SK-N-MC (cell line): ENCODE measurements around the gene ERMP1.
"Not testable (repeated sequence)": the region's sequence is repeated elsewhere in the genome, so short reads cannot be mapped to it uniquely, and the experiment has no call there.

Experiments
- DNase-seq: peaks from one replicate; pipeline ENCODE4 v3.0.0-alpha.2; 2011; ENCODE audit warnings: low read depth, low spot score
- H3K27ac ChIP-seq: fragments of 200-600 bp; sonication (generic); 2 replicates; pipeline ENCODE4 v1.5.1; 2016; ENCODE audit warnings: mixed run types
- H3K36me3 ChIP-seq: fragments of 200-600 bp; sonication (generic); 2 replicates; pipeline ENCODE4 v1.6.1; 2017; ENCODE audit warnings: antibody characterized with exemption, low read length, mixed read lengths; ENCODE audit not compliant: insufficient read depth
- H3K4me3 ChIP-seq: fragments of 200-600 bp; sonication (generic); 2 replicates; pipeline ENCODE4 v1.5.1; 2016
- H3K9ac ChIP-seq: fragments of 200-600 bp; sonication (generic); 2 replicates; pipeline ENCODE4 v1.8.0; 2017; ENCODE audit warnings: mixed run types, mixed read lengths; ENCODE audit not compliant: insufficient read length
- H3K9me3 ChIP-seq: fragments of 200-600 bp; sonication (generic); 2 replicates; pipeline ENCODE4 v1.6.1; 2017; ENCODE audit warnings: low read depth, mild to moderate bottlenecking, antibody characterized with exemption, low read length, moderate library complexity, mixed read lengths
- EZH2 ChIP-seq: fragments of 200-600 bp; sonication (generic); IDR thresholded peaks from one replicate; pipeline ENCODE4 v1.6.1; 2017; ENCODE audit warnings: antibody characterized with exemption
- FOXP2 ChIP-seq: optimal IDR thresholded peaks from 2 replicates; pipeline ENCODE3; 2011; ENCODE audit warnings: mild to moderate bottlenecking, moderate library complexity; ENCODE audit not compliant: insufficient read depth; ENCODE audit errors: extremely low read length, control extremely low read depth
- POLR2AphosphoS5 ChIP-seq: IDR thresholded peaks from 2 replicates; pipeline ENCODE4 v1.6.1; 2012; ENCODE audit warnings: mild to moderate bottlenecking, low read depth, low read length, borderline replicate concordance

Gene ERMP1

DNA sequence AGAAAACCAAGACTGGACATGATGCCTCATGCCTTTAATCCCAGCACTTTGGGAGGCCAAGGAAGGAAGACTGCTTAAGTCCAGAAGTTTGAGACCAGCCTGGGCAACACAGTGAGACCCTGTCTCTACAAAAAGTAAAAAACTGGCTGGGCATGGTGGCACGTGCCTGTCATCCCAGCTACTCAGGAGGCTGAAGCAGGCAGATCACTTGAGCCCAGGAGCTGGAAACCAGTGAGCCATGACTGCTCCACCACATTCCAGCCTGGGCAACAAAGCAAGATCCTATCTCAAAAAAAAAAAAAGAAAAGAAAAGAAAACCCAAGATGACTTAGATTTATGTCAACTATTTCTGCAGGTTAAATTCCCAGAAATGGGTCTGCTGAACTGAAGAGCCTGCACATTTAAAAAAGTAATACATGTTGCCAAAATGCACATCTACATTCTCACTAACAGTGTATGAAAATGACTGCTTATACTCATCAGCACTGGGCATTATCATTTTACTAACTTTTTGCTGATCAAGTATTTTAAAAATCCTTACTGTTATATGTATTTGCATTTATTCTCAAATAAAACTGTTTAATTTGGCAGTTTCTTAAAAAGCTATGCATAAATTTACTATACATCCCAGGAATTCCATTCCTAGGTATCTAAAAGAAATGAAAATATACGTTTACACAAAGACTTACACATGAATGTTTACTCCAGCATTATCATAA is 14.3 kb downstream of the ERMP1 start:
- no peak for DNase-seq
- TF ChIP-seq POLR2AphosphoS5 (no peak), FOXP2 (no peak), EZH2 (no peak)
- no peak overlapping the region for H3K27ac ChIP-seq
- H3K9ac ChIP-seq: no peak overlapping the region
- no peaks in the 10 kb centered on the region for H3K36me3 ChIP-seq
- no peak overlapping the region for H3K4me3 ChIP-seq
- H3K9me3 ChIP-seq: no peaks in the 10 kb centered on the region

DNA sequence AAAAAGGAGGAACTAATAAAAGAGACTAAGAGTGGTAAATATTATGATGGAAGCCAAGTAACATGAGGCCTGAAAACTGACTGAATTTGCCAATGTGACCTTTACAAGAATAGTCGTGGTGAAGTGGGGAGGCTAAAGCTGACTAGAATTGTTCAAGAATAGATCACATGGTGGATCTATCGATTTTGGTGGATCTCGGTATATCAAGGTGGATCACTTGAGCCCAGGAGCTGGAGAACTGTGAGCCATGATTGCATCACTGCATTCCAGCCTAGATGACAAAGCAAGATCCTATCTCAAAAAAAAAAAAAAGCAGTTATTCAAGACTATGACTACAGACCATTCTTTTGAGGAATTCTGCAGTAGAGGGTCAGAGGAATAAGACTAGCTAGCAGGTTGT is 15.1 kb downstream of the ERMP1 start:
- no peak overlapping the region for H3K9ac ChIP-seq
- H3K9me3 ChIP-seq: no peaks in the 10 kb centered on the region
- TF ChIP-seq POLR2AphosphoS5: no peak
- no peak for TF ChIP-seq EZH2
- TF ChIP-seq FOXP2: no peak
- H3K36me3 ChIP-seq: no peaks in the 10 kb centered on the region
- no peak for DNase-seq
- H3K27ac ChIP-seq: no peak overlapping the region
- H3K4me3 ChIP-seq: no peak overlapping the region

DNA sequence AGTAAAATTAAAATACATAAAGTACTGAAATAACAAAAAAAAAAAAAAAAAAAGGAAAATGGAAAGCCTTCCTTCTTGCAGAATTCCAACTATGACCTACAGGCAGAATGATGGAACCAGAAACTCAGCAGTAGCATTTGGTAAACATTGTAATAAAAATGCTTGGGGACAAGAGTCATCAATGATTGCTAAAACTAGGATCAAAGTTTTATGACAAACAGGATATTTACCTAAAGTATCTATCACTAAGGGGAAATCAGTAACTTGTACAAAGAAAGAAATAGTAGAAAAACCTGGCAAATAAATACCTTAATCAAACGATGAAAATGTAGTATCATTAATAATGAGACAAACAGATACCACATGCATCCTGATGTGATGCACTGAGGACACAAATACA is 17.5 kb downstream of the ERMP1 start:
- Histone ChIP-seq H3K9ac (no peak overlapping the region), H3K9me3 (no peaks in the 10 kb centered on the region), H3K27ac (no peak overlapping the region), H3K36me3 (no peaks in the 10 kb centered on the region), H3K4me3 (no peak overlapping the region)
- TF ChIP-seq EZH2: no peak
- no peak for TF ChIP-seq POLR2AphosphoS5
- TF ChIP-seq FOXP2: no peak
- no peak for DNase-seq

DNA sequence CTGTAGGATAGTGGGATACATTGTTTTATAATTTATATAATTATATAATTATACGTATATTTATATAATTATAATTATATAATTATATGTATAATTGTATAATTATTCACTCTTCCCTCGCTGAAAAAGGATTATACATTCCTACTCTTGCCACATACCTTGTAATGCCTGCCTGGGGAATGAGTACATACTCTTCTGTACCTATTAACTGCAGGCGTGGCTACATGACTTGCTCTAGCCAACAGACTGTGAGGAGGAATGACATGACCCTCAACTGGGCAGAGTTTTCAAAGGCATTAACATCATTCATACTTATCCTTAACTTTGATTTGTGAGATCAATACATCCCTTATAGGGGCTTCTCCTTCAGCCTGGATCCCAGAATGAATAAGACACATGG is 19.1 kb downstream of the ERMP1 start:
- no peak overlapping the region for H3K27ac ChIP-seq
- H3K4me3 ChIP-seq: no peak overlapping the region
- H3K36me3 ChIP-seq: no peaks in the 10 kb centered on the region
- TF ChIP-seq POLR2AphosphoS5 (no peak), EZH2 (no peak), FOXP2 (no peak)
- H3K9ac ChIP-seq: no peak overlapping the region
- H3K9me3 ChIP-seq: no peaks in the 10 kb centered on the region
- no peak for DNase-seq

DNA sequence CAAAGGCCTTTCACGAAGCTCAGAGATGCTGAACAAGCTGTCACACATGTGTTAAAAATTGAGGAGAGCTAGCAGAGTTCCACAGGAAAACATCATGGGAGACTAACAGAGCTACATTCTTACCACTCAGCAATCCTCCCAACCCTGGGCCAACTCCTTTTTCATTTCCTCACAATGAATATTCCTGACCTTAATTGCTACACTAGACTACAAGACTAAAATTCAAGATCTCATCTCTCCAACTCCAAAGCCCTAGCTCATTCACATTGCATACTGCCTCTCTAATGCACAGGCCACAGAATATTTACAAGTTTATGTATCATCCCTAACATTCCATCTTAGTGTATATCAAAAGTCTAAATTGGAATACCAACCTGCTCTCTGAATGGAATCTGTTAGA is 21.2 kb downstream of the ERMP1 start:
- TF ChIP-seq FOXP2 (no peak), EZH2 (no peak), POLR2AphosphoS5 (no peak)
- H3K9ac ChIP-seq: no peak overlapping the region
- no peak overlapping the region for H3K4me3 ChIP-seq
- H3K9me3 ChIP-seq: no peaks in the 10 kb centered on the region
- no peak for DNase-seq
- H3K27ac ChIP-seq: no peak overlapping the region
- H3K36me3 ChIP-seq: no peaks in the 10 kb centered on the region

DNA sequence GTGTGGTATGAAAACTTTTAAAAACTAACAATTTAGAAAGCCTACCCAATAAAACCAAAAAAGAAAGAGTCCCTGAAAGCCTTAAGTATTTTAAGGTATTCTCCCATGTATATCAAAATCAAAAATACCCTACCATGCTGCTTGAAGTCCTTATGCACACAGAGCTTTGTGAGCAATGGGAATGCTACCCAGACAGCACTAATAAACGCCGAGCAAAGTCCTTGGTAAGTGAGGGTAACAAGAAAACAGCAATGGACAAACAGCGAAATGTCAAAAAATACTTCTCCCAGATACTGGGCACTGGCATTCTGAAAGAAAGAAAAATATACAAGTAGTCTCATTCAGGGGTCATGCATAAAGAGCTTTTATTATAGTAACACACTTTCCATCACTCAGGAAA is 27.4 kb downstream of the ERMP1 start:
- no peak overlapping the region for H3K27ac ChIP-seq
- H3K4me3 ChIP-seq: no peak overlapping the region
- TF ChIP-seq FOXP2 (no peak), EZH2 (no peak), POLR2AphosphoS5 (no peak)
- no peak overlapping the region for H3K9ac ChIP-seq
- no peaks in the 10 kb centered on the region for H3K36me3 ChIP-seq
- H3K9me3 ChIP-seq: no peaks in the 10 kb centered on the region
- DNase-seq: no peak

DNA sequence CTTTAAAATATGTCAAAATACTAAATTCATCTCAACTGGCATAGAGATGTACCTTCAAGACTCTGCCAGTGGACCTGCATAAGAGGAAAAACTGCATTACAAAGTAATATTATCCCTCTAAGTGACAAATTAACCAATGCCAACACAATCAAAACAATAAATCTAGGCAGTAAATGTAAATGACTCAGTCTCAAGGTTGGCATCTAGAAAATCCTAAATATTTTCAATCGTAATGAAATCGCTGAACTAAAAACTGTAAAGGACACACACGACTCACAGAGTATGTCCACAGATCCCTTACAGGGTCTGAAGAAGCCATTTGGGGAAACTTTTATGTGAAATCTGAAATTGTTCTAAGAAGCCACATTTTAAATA is 31.2 kb downstream of the ERMP1 start:
- H3K4me3 ChIP-seq: no peak overlapping the region
- no peak for DNase-seq
- H3K9me3 ChIP-seq: no peaks in the 10 kb centered on the region
- H3K27ac ChIP-seq: no peak overlapping the region
- TF ChIP-seq EZH2: no peak
- no peak for TF ChIP-seq POLR2AphosphoS5
- no peak for TF ChIP-seq FOXP2
- no peaks in the 10 kb centered on the region for H3K36me3 ChIP-seq
- H3K9ac ChIP-seq: no peak overlapping the region

DNA sequence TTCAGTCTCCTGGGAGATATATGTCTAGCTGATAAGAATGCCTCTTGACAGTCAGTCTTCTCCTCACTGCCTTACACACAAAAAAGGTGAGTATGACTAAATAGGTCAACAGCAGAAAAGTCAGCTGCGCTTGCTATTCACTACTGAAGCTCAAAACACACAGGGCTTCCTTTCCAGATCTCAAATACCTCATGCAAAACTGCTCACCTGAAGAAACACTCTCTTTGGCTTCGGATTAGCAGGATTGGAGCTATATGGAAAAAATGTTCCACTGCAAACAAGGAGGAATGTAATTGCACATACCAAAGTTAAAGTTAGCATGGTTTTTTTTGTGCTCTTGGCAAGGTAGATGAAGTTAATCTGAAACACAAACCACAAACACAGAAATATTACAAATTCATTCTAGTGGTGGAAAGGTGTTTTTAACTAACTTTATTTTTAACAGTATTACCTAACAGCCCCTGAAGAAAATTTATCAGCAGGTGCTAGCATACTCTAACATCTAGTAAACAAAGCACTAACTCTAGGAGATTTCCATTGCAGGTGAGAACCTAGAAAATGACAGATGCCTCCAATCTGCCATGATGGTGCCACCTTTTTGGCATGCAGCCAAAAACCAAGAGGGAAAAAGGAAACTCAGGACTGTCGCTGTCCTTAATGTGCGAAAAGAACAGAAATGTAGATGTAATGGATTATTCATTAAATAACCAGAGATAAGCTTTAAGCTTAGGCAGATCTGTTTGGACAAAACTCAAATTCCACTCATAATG is 31.8 kb downstream of the ERMP1 start:
- H3K9me3 ChIP-seq: no peaks in the 10 kb centered on the region
- TF ChIP-seq POLR2AphosphoS5 (no peak), EZH2 (no peak), FOXP2 (no peak)
- no peak overlapping the region for H3K4me3 ChIP-seq
- no peak for DNase-seq
- no peak overlapping the region for H3K9ac ChIP-seq
- H3K27ac ChIP-seq: no peak overlapping the region
- H3K36me3 ChIP-seq: no peaks in the 10 kb centered on the region

DNA sequence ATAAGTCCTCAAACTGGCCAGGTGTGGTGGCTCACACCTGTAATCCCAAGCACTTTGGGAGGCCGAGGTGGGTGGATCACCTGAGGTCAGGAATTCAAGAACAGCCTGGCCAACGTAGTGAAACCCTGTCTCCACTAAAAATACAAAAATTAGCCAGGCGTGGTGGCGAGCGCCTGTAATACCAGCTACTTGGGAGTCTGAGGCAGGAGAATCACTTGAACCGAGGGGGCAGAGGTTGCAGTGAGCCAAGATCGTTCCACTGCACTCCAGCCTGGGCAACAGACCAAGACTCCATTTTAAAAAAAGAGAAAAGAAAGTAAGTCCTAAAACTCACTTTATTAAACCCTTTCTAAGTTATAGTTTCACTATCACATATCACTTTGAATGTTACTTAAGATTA is 32.5 kb downstream of the ERMP1 start:
- H3K9me3 ChIP-seq, DNase-seq, H3K27ac ChIP-seq, H3K9ac ChIP-seq, H3K4me3 ChIP-seq, H3K36me3 ChIP-seq: not testable (repeated sequence)
